ENCODE data around the gene RPTOR. TPM values are rescaled to one million over a fixed set of nuclear protein-coding genes. Genes with fewer than 3 reads are reported as not detected.

The RPTOR gene
- polyA plus RNA-seq, 1 of the 3 experiments (the other 2 are of a cell fraction) = 14.9 TPM

- H3K9me3 ChIP-seq = no peaks in the 10 kb centered on the region
- no peaks in the 10 kb centered on the region for H3F3A ChIP-seq (replicated peaks; ENCODE audit: insufficient read depth)
- H3K9me2 ChIP-seq = no peaks in the 10 kb centered on the region
- no peak overlapping the region for H3K4me3 ChIP-seq (ENCODE audit: low read depth in 2 of 2, low read length in 1 of 2)
- no peak for TF ChIP-seq EP300 (IDR thresholded peaks at IDR 0.05; ENCODE audit: borderline replicate concordance in 1 of 2, low read depth in 1 of 2, low read length in 1 of 2)
- no peak overlapping the region for H2AFZ ChIP-seq (ENCODE audit: low read depth)
- no peak for DNase-seq
- H3K27me3 ChIP-seq (ENCODE audit: insufficient read depth) = no peaks in the 10 kb centered on the region
- ChIA-PET POLR2A (no interaction called here), CTCF (interaction anchor here (0.6 to 1.5 kb wide), 3 partner anchors 29 to 244 kb away, joined by 3 to 6 read pairs (median 4); no protein-coding TSS in a partner anchor)
- H3K9ac ChIP-seq = no peak overlapping the region
- WGBS (ENCODE audit: low lambda C conversion rate) = over 99% methylated on average over 5 of the region's 5 CpGs
- no peak overlapping the region for H3K4me2 ChIP-seq
- H4K20me1 ChIP-seq (ENCODE audit: insufficient read depth) = peaks cover 38% of the 10 kb centered on the region
- H3K36me3 ChIP-seq (replicated peaks in 1 of 2; ENCODE audit: control insufficient read depth in 1 of 2, insufficient read depth in 2 of 2, low read length in 1 of 2) = no peaks in the 10 kb centered on the region
- H3K79me2 ChIP-seq (ENCODE audit: insufficient read depth) = peaks cover 70% of the 10 kb centered on the region
- H3K27ac ChIP-seq (ENCODE audit: low read depth in 2 of 2, low read length in 1 of 2) = no peak overlapping the region
- peaks cover 3 to 10% of the 10 kb centered on the region in 2 experiments; a peak in 1 of 4 replicates for H3K4me1 ChIP-seq (ENCODE audit: control insufficient read depth in 1 of 2, insufficient read depth in 2 of 2, low read depth in 1 of 2, low read length in 1 of 2)
Observed at GRCh38 chr17:80604009-80604669, 59.5 kb downstream of the RPTOR start.

GRCh38 chr17:80604670-80605010 is 60.0 kb downstream of the RPTOR start:
- TF ChIP-seq POLR2AphosphoS5 (IDR thresholded peaks at IDR 0.05; ENCODE audit: low read depth, low read length) = no peak
- no peak for TF ChIP-seq SMC3 (IDR thresholded peaks at IDR 0.05; ENCODE audit: low read depth, low read length)
- no peak for TF ChIP-seq TCF12 (IDR thresholded peaks at IDR 0.05)
- no peak for TF ChIP-seq YY1 (IDR thresholded peaks at IDR 0.05; ENCODE audit: low read depth)
- TF ChIP-seq TAF1 (IDR thresholded peaks at IDR 0.05; ENCODE audit: borderline replicate concordance, low read depth, low read length) = no peak
- TF ChIP-seq JUND (IDR thresholded peaks at IDR 0.05) = no peak
- TF ChIP-seq EP300 (IDR thresholded peaks at IDR 0.05; ENCODE audit: borderline replicate concordance in 1 of 2, low read depth in 1 of 2, low read length in 1 of 2) = no peak
- TF ChIP-seq ZBTB33 (IDR thresholded peaks at IDR 0.05; ENCODE audit: borderline replicate concordance, low read depth) = no peak
- TF ChIP-seq FOXJ3 (CRISPR knock-in tag; IDR thresholded peaks at IDR 0.05) = no peak
- TF ChIP-seq USF2 (IDR thresholded peaks at IDR 0.05; ENCODE audit: borderline replicate concordance, low read depth, low read length) = no peak
- TF ChIP-seq RAD21 (IDR thresholded peaks at IDR 0.05; ENCODE audit: low read length) = no peak
- TF ChIP-seq SIN3A (IDR thresholded peaks at IDR 0.05; ENCODE audit: borderline replicate concordance, low read depth, low read length) = no peak
- CTCF ChIA-PET = interaction anchor here (0.6 to 1.5 kb wide), 3 partner anchors 45 to 254 kb away, joined by 3 to 6 read pairs (median 4); no protein-coding TSS in a partner anchor
- Histone ChIP-seq H3K9me2 (no peaks in the 10 kb centered on the region), H3F3A (replicated peaks; ENCODE audit: insufficient read depth) (no peaks in the 10 kb centered on the region), H3K9me3 (no peaks in the 10 kb centered on the region), H3K27ac (ENCODE audit: low read depth in 2 of 2, low read length in 1 of 2) (no peak overlapping the region), H3K4me2 (no peak overlapping the region), H3K36me3 (replicated peaks in 1 of 2; ENCODE audit: control insufficient read depth in 1 of 2, insufficient read depth in 2 of 2, low read length in 1 of 2) (no peaks in the 10 kb centered on the region), H3K4me3 (ENCODE audit: low read depth in 2 of 2, low read length in 1 of 2) (no peak overlapping the region), H3K79me2 (ENCODE audit: insufficient read depth) (peaks cover 70% of the 10 kb centered on the region), H4K20me1 (ENCODE audit: insufficient read depth) (peaks cover 33% of the 10 kb centered on the region), H3K4me1 (ENCODE audit: control insufficient read depth in 1 of 2, insufficient read depth in 2 of 2, low read depth in 1 of 2, low read length in 1 of 2) (peaks cover 3 to 7% of the 10 kb centered on the region in 2 experiments; a peak in 1 of 4 replicates), H3K9ac (no peak overlapping the region), H3K27me3 (ENCODE audit: insufficient read depth) (no peaks in the 10 kb centered on the region), H2AFZ (ENCODE audit: low read depth) (no peak overlapping the region)
- WGBS (ENCODE audit: low lambda C conversion rate) = 96% methylated on average over 7 of the region's 7 CpGs
- POLR2A ChIA-PET = no interaction called here
- no peak for DNase-seq
